Astrocyte (in vitro differentiated cells and primary cell): Measurements from ENCODE around the gene GRIN3B.

Experiments
- EZH2 ChIP-seq: IDR thresholded peaks from 2 replicates; pipeline ENCODE4 v1.6.1; 2012; ENCODE audit warnings: mild to moderate bottlenecking, low read length, inconsistent platforms; ENCODE audit not compliant: insufficient read depth
- TF ChIP-seq, protein P1 (sequence below): IDR thresholded peaks from 2 replicates; pipeline ENCODE4 v1.5.1; 2011; ENCODE audit warnings: low read depth, mild to moderate bottlenecking, inconsistent platforms, low read length, moderate library complexity; ENCODE audit not compliant: insufficient read depth

DNA sequence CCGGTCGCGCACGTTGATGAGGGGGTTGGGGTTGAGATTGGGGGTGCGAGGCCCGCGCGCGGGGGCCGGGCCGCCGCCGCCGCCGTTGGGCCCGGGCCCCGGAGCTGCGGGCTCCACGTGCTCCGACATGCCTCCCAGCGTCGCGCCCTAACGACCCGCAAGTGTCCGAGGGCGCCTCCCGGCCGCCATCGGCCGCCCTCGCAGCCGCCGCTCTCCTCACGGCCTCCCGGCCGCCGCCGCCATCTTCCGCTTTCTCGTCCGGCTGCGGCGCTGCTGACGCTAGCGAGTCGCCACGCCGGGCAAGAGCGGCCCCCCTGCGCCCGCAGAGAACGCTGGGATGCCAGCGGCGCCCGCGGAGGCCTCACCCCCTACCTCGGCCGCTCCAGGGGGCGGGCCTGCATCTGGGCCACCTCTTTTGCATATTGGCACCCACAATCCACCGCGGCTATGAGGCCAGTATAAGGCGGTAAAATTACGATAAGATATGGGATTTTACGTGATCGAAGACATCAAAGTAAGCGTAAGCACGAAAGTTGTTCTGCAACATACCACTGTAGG is 20.7 kb downstream of the GRIN3B start, which contains the start of gene TMEM259:
- TF ChIP-seq, protein P1, sequence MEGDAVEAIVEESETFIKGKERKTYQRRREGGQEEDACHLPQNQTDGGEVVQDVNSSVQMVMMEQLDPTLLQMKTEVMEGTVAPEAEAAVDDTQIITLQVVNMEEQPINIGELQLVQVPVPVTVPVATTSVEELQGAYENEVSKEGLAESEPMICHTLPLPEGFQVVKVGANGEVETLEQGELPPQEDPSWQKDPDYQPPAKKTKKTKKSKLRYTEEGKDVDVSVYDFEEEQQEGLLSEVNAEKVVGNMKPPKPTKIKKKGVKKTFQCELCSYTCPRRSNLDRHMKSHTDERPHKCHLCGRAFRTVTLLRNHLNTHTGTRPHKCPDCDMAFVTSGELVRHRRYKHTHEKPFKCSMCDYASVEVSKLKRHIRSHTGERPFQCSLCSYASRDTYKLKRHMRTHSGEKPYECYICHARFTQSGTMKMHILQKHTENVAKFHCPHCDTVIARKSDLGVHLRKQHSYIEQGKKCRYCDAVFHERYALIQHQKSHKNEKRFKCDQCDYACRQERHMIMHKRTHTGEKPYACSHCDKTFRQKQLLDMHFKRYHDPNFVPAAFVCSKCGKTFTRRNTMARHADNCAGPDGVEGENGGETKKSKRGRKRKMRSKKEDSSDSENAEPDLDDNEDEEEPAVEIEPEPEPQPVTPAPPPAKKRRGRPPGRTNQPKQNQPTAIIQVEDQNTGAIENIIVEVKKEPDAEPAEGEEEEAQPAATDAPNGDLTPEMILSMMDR, result no peak
- no peak for TF ChIP-seq EZH2
